ENCODE measurements around the gene NIPAL1.
"Not testable (repeated sequence)": the region's sequence is repeated elsewhere in the genome, so short reads cannot be mapped to it uniquely, and the experiment has no call there.

NIPAL1 gene

DNA sequence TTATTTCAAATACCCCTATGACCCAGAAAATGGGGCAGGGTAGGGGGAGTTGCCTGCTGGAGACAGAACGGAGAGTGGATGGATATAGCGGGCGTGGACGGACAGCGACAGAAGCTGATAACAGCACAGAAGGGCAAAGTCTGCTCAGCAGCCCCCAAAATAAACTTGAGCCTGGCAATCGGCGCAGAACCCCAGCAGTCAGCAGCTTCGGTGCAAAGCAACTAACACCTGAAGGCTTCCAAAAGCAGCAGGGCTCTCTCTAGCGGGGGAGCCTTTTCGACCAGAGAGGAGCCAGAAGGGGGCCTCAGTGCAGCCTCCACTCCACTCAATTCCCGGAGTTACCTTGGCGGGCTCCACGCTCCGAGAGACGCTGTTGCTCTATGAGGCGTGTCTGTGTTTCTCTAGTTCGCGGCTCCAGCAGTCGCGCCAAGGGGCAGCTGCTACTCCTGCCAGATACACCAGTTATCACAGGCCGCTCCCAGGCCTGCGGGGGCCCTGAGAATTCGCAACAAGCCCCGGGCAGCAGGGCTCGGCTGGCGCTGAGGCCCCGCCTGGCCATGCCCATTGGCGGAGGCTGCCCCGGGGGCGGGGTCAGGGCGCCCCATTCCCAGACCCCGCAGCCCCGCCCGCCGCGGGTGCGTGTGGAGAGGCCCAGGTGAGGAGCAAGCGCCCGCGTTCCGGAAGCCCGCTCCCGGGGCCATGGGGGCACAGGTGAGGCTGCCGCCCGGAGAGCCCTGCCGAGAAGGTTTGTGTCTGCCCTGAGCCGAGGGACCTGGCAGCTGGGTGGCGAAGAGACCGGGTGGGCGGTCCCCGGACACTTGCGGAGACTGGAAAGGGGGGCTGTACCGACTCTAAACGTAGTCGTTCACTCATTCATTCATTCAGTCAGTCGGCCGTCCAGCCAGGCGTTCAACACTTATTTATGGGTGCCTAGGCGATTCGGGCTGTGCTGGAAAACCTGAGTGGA, at the start of gene NIPAL1, which contains the start of gene CNGA1:
NIPAL1 (plus strand) TSS at position 632 of the 967 bp plus-strand sequence; CDS start at position 700, 68 bp downstream.
CNGA1 (minus strand) TSS at position 541 of the 967 bp plus-strand sequence. CDS start 63,992 bp downstream, outside the sequence.
- Histone ChIP-seq H3K9ac (peak within 1 kb of the TSS; percentile 38 to 75 (median 67); a peak in 21 of 22 replicates), H3K27ac (peak within 1 kb of the TSS in 1 of 11 experiments; percentile 38; a peak in 2 of 22 replicates), H3K36me3 (no peaks in the 10 kb centered on the region), H3K9me3 (replicated peaks in 1 of 11) (peaks cover 0 to 9% (median 5%) of the 10 kb centered on the region in 11 experiments; a peak in 6 of 22 replicates), H4K20me1 (peaks cover 0 to 4% (median 0%) of the 10 kb centered on the region in 11 experiments; a peak in 1 of 22 replicates), H3K4me2 (peak within 1 kb of the TSS; percentile 95 to 100 (median 98)), H3K4me1 (peaks cover 8 to 29% (median 14%) of the 10 kb centered on the region in 10 experiments; a peak in 15 of 20 replicates), H3K4me3 (peak within 1 kb of the TSS; percentile 70 to 89 (median 76)), H3K27me3 (peaks cover 7 to 24% (median 18%) of the 10 kb centered on the region in 11 experiments; a peak in 21 of 22 replicates)
- TF ChIP-seq Cebpa-rat (IDR thresholded peaks at IDR 0.05): no peak

GRCh38 chr4:47968847-47969246, 47.7 kb upstream of the NIPAL1 start:
- H3K4me1 ChIP-seq: peaks cover 0 to 21% (median 0%) of the 10 kb centered on the region in 10 experiments; a peak in 5 of 20 replicates
- no peak overlapping the region for H3K9ac ChIP-seq
- no peaks in the 10 kb centered on the region for H4K20me1 ChIP-seq
- no peak overlapping the region for H3K4me3 ChIP-seq
- H3K36me3 ChIP-seq: no peaks in the 10 kb centered on the region
- TF ChIP-seq Cebpa-rat (IDR thresholded peaks at IDR 0.05): no peak
- H3K27me3 ChIP-seq: no peaks in the 10 kb centered on the region
- H3K4me2 ChIP-seq: no peak overlapping the region
- H3K9me3 ChIP-seq (replicated peaks in 1 of 11): no peaks in the 10 kb centered on the region
- H3K27ac ChIP-seq: no peak overlapping the region

DNA sequence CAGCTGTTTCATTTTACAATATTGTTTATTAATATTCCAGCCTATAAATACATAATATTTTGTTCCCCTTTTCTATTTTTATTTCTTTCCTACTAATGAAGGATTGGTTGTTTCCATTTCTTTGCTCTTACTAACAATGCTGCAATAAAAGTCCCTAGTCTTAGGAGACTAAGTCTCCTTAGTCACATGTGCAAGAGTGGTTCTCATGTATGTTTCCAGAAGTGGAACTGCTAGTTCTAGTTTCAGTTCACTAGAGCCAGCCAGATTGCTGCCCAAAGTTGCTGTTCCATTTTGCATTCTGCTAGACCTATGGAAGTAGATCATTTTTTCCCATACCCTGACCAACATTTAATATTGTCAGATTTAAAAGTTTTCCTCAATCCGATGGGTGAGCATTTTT, 44.4 kb upstream of the NIPAL1 start:
- no peak overlapping the region for H3K4me3 ChIP-seq
- H3K27ac ChIP-seq: no peak overlapping the region
- H3K4me1 ChIP-seq: peaks cover 0 to 38% (median 0%) of the 10 kb centered on the region in 10 experiments; a peak in 5 of 20 replicates
- H3K36me3 ChIP-seq: no peaks in the 10 kb centered on the region
- no peak for TF ChIP-seq Cebpa-rat (IDR thresholded peaks at IDR 0.05)
- no peak overlapping the region for H3K9ac ChIP-seq
- no peaks in the 10 kb centered on the region for H4K20me1 ChIP-seq
- no peaks in the 10 kb centered on the region for H3K27me3 ChIP-seq
- peak overlapping the region in 2 of 11 experiments; percentile 27 to 33; a peak in 3 of 22 replicates for H3K4me2 ChIP-seq
- no peaks in the 10 kb centered on the region for H3K9me3 ChIP-seq (replicated peaks in 1 of 11)

DNA sequence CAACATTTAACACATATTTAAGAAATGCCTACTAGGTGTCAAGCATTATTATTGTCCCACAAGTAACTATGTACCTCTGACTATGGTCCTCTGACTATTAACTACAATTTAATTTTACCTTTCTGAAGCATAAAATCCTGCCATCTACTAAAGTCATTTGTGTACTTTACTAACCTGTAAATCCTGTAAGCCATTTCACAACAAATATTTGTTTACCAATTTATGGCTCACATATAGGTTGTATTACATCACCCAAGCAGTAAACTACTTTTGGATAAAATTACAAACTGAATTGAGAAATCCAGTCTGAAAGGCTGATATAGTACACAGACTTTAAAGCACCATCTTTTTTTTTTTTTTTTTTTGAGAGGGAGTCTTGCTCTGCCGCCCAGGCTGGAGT, 43.9 kb upstream of the NIPAL1 start:
- Histone ChIP-seq H3K36me3 (no peaks in the 10 kb centered on the region), H3K9me3 (replicated peaks in 1 of 11) (no peaks in the 10 kb centered on the region), H4K20me1 (no peaks in the 10 kb centered on the region), H3K4me2 (peak overlapping the region in 2 of 11 experiments; percentile 27 to 33; a peak in 4 of 22 replicates), H3K27me3 (no peaks in the 10 kb centered on the region), H3K9ac (no peak overlapping the region), H3K4me3 (no peak overlapping the region), H3K4me1 (peaks cover 0 to 38% (median 0%) of the 10 kb centered on the region in 10 experiments; a peak in 5 of 20 replicates), H3K27ac (no peak overlapping the region)
- no peak for TF ChIP-seq Cebpa-rat (IDR thresholded peaks at IDR 0.05)

DNA sequence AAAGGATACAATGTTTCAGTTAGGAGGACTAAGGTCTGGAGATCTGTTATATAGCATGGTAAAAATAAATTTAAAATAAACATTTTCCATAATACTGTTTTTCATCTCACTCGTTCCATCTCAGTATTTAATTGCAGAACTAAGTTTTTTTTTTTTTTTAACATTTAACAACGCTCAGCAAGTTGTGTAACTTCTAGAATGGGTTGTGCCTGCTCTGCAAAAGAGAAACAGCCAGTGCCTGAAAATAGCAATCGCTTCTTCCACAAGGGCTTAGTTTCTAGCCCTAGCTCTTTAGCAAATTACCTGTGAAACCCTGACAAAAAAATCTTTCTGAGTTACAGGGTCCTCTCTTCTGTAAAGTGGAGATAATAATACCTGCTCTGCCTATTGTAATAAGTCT, 42.0 kb upstream of the NIPAL1 start:
- peak overlapping the region in 2 of 11 experiments; percentile 56 to 66; a peak in 4 of 22 replicates for H3K4me2 ChIP-seq
- no peak for TF ChIP-seq Cebpa-rat (IDR thresholded peaks at IDR 0.05)
- H3K27ac ChIP-seq: peak overlapping the region in 1 of 11 experiments; percentile 2; a peak in 1 of 22 replicates
- H3K4me1 ChIP-seq: peaks cover 0 to 38% (median 0%) of the 10 kb centered on the region in 10 experiments; a peak in 5 of 20 replicates
- H4K20me1 ChIP-seq: no peaks in the 10 kb centered on the region
- no peak overlapping the region for H3K4me3 ChIP-seq
- no peaks in the 10 kb centered on the region for H3K9me3 ChIP-seq (replicated peaks in 1 of 11)
- H3K27me3 ChIP-seq: no peaks in the 10 kb centered on the region
- no peaks in the 10 kb centered on the region for H3K36me3 ChIP-seq
- no peak overlapping the region; a peak in 1 of 22 replicates for H3K9ac ChIP-seq

- no peak for TF ChIP-seq Cebpa-rat (IDR thresholded peaks at IDR 0.05)
- H3K27ac ChIP-seq: no peak overlapping the region
- no peaks in the 10 kb centered on the region for H4K20me1 ChIP-seq
- no peak overlapping the region for H3K4me3 ChIP-seq
- no peaks in the 10 kb centered on the region for H3K4me1 ChIP-seq
- no peaks in the 10 kb centered on the region for H3K36me3 ChIP-seq
- no peaks in the 10 kb centered on the region for H3K27me3 ChIP-seq
- H3K9ac ChIP-seq: no peak overlapping the region
- H3K9me3 ChIP-seq (replicated peaks in 1 of 11): peaks cover 24 to 61% (median 32%) of the 10 kb centered on the region in 11 experiments
- no peak overlapping the region for H3K4me2 ChIP-seq
These were observed 26.4 kb upstream of the NIPAL1 start for GRCh38 chr4:47990145-47990544.

GRCh38 chr4:47992475-47992874, 24.1 kb upstream of the NIPAL1 start:
- H3K9ac ChIP-seq, H3K4me3 ChIP-seq, H3K4me2 ChIP-seq, H3K27ac ChIP-seq, H3K27me3 ChIP-seq, H3K36me3 ChIP-seq, H4K20me1 ChIP-seq, H3K4me1 ChIP-seq: not testable (repeated sequence)
- H3K9me3 ChIP-seq (replicated peaks in 1 of 11): peaks cover 24 to 72% (median 35%) of the 10 kb centered on the region in 11 experiments

- Histone ChIP-seq H3K4me3 (no peak overlapping the region), H4K20me1 (no peaks in the 10 kb centered on the region), H3K4me2 (no peak overlapping the region), H3K36me3 (peaks cover 0 to 24% (median 0%) of the 10 kb centered on the region in 11 experiments; a peak in 4 of 22 replicates), H3K27me3 (no peaks in the 10 kb centered on the region), H3K9me3 (replicated peaks in 1 of 11) (peaks cover 31 to 81% (median 41%) of the 10 kb centered on the region in 11 experiments), H3K27ac (no peak overlapping the region), H3K9ac (no peak overlapping the region), H3K4me1 (no peaks in the 10 kb centered on the region)
- TF ChIP-seq Cebpa-rat (IDR thresholded peaks at IDR 0.05): no peak
These were observed 20.6 kb upstream of the NIPAL1 start for GRCh38 chr4:47996021-47996420.

DNA sequence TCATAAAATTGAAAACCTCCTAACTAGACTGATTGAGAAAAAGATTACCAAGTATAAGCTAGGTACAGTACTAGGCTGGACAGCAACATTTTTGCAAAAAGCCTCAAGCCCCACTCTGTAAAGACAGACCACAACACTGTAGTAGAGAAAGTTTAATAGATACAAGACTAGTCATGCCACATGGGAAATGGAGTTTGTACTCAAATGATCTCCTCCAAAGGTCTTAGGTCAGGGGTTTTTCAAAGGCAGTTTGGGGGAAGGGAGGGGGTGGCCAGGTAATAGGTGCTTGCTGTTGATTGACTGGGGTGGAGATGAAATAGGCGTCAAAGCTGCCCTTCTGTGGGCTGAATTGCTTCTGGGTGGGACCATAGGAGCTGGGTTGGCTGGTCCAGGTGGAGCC, 14.3 kb upstream of the NIPAL1 start:
- no peak for TF ChIP-seq Cebpa-rat (IDR thresholded peaks at IDR 0.05)

DNA sequence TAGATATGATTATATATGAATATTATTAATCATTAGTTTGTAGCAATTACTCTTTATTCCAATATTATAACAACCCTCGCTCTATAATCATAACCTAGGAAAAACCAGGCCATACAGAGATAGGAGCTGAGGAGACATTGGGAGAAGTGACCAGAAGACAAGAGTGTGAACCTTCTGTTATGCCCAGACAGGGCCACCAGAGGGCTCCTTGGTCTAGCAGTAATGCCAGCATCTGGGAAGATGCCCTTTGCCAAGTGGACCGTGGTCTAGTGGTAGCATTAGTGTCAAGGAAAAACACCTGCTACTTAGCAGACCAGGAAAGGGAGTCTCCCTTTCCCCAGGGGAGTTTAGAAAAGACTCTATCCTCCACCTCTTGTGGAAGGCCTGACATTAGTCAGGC, 13.0 kb upstream of the NIPAL1 start:
- H4K20me1 ChIP-seq: peaks cover 0 to 13% (median 0%) of the 10 kb centered on the region in 11 experiments; a peak in 1 of 22 replicates
- H3K9ac ChIP-seq, H3K27me3 ChIP-seq, H3K4me3 ChIP-seq, H3K4me2 ChIP-seq, H3K4me1 ChIP-seq, H3K27ac ChIP-seq: not testable (repeated sequence)
- peaks cover 56 to 63% (median 60%) of the 10 kb centered on the region in 11 experiments for H3K9me3 ChIP-seq (replicated peaks in 1 of 11)
- H3K36me3 ChIP-seq: peaks cover 0 to 48% (median 0%) of the 10 kb centered on the region in 11 experiments; a peak in 4 of 22 replicates

More for the DNA sequence above, 14.3 kb upstream of the NIPAL1 start:
- Histone ChIP-seq H3K4me1 (no peaks in the 10 kb centered on the region), H3K4me2 (no peak overlapping the region), H3K36me3 (peaks cover 0 to 46% (median 0%) of the 10 kb centered on the region in 11 experiments; a peak in 4 of 22 replicates), H3K9me3 (replicated peaks in 1 of 11) (peaks cover 53 to 60% (median 55%) of the 10 kb centered on the region in 11 experiments), H3K9ac (no peak overlapping the region), H3K27me3 (no peaks in the 10 kb centered on the region), H4K20me1 (peaks cover 0 to 13% (median 0%) of the 10 kb centered on the region in 11 experiments; a peak in 1 of 22 replicates), H3K27ac (no peak overlapping the region), H3K4me3 (no peak overlapping the region)
